T-helper 2 cell treated with Interferon-gamma antibody and Interleukin-4, amounts not matched to agents 5 μg/mL and 100 μg/mL, for 36 hours (primary cell): Measurements from ENCODE around the gene DNASE1.

Experiments used
- DNase-seq: peaks from one replicate; pipeline ENCODE4 v3.0.0; 2021; ENCODE audit warnings: low spot score
- H3K27ac Mint-ChIP-seq: one replicate; pipeline ENCODE4 v1.8.0; 2021; ENCODE audit warnings: mild to moderate bottlenecking, mixed read lengths
- H3K27me3 Mint-ChIP-seq: one replicate; pipeline ENCODE4 v1.8.0; 2021; ENCODE audit warnings: low read depth, mixed read lengths
- H3K36me3 Mint-ChIP-seq: one replicate; pipeline ENCODE4 v1.8.0; 2021; ENCODE audit warnings: low read depth, mixed read lengths
- H3K4me1 Mint-ChIP-seq: one replicate; pipeline ENCODE4 v1.8.0; 2021; ENCODE audit warnings: low read depth, mixed read lengths
- H3K4me3 Mint-ChIP-seq: one replicate; pipeline ENCODE4 v1.8.0; 2022; ENCODE audit warnings: mild to moderate bottlenecking, moderate library complexity, mixed read lengths
- H3K9me3 Mint-ChIP-seq: one replicate; pipeline ENCODE4 v1.8.0; 2021; ENCODE audit warnings: mixed read lengths

The DNASE1 gene

GRCh38 chr16:3689731-3690130 is 35.2 kb downstream of the DNASE1 start:
- Mint-ChIP-seq H3K36me3 (peaks cover 27% of the 10 kb centered on the region), H3K9me3 (no peaks in the 10 kb centered on the region), H3K27ac (no peak overlapping the region), H3K27me3 (no peaks in the 10 kb centered on the region), H3K4me3 (no peak overlapping the region), H3K4me1 (peaks cover 7% of the 10 kb centered on the region)
- no peak for DNase-seq

- Mint-ChIP-seq H3K4me1 (peaks cover 7% of the 10 kb centered on the region), H3K27me3 (no peaks in the 10 kb centered on the region), H3K27ac (no peak overlapping the region), H3K9me3 (no peaks in the 10 kb centered on the region), H3K36me3 (peaks cover 24% of the 10 kb centered on the region), H3K4me3 (peak overlapping the region; percentile 59)
- DNase-seq, result peak; percentile 68
These were observed 36.0 kb downstream of the DNASE1 start for GRCh38 chr16:3690470-3690928.

- peaks cover 23% of the 10 kb centered on the region for H3K36me3 Mint-ChIP-seq
- H3K9me3 Mint-ChIP-seq, result no peaks in the 10 kb centered on the region
- peaks cover 7% of the 10 kb centered on the region for H3K4me1 Mint-ChIP-seq
- H3K4me3 Mint-ChIP-seq, result peak overlapping the region; percentile 59
- no peaks in the 10 kb centered on the region for H3K27me3 Mint-ChIP-seq
- DNase-seq, result no peak
- H3K27ac Mint-ChIP-seq, result no peak overlapping the region
These were observed 36.7 kb downstream of the DNASE1 start for GRCh38 chr16:3690980-3691720.

GRCh38 chr16:3691761-3692160 is 37.3 kb downstream of the DNASE1 start:
- no peak for DNase-seq
- peaks cover 23% of the 10 kb centered on the region for H3K36me3 Mint-ChIP-seq
- no peak overlapping the region for H3K4me3 Mint-ChIP-seq
- no peaks in the 10 kb centered on the region for H3K9me3 Mint-ChIP-seq
- no peaks in the 10 kb centered on the region for H3K27me3 Mint-ChIP-seq
- H3K4me1 Mint-ChIP-seq, result peaks cover 7% of the 10 kb centered on the region
- no peak overlapping the region for H3K27ac Mint-ChIP-seq

- DNase-seq, result no peak
- Mint-ChIP-seq H3K27me3 (no peaks in the 10 kb centered on the region), H3K27ac (no peak overlapping the region), H3K36me3 (peaks cover 10% of the 10 kb centered on the region), H3K4me3 (no peak overlapping the region), H3K4me1 (peaks cover 10% of the 10 kb centered on the region), H3K9me3 (no peaks in the 10 kb centered on the region)
These were observed 39.6 kb downstream of the DNASE1 start for GRCh38 chr16:3694051-3694450.

GRCh38 chr16:3695610-3696369 is 41.3 kb downstream of the DNASE1 start:
- no peaks in the 10 kb centered on the region for H3K27me3 Mint-ChIP-seq
- no peak for DNase-seq
- no peak overlapping the region for H3K27ac Mint-ChIP-seq
- H3K4me1 Mint-ChIP-seq, result peaks cover 8% of the 10 kb centered on the region
- H3K36me3 Mint-ChIP-seq, result peaks cover 3% of the 10 kb centered on the region
- no peak overlapping the region for H3K4me3 Mint-ChIP-seq
- no peaks in the 10 kb centered on the region for H3K9me3 Mint-ChIP-seq

- Mint-ChIP-seq H3K4me3 (no peak overlapping the region), H3K4me1 (peaks cover 7% of the 10 kb centered on the region), H3K27ac (no peak overlapping the region), H3K27me3 (no peaks in the 10 kb centered on the region), H3K9me3 (no peaks in the 10 kb centered on the region), H3K36me3 (peaks cover 3% of the 10 kb centered on the region)
- no peak for DNase-seq
These were observed 42.1 kb downstream of the DNASE1 start for GRCh38 chr16:3696425-3697218.

GRCh38 chr16:3698941-3699340 is 44.5 kb downstream of the DNASE1 start:
- H3K27ac Mint-ChIP-seq, result no peak overlapping the region
- no peak for DNase-seq
- no peaks in the 10 kb centered on the region for H3K9me3 Mint-ChIP-seq
- no peak overlapping the region for H3K4me3 Mint-ChIP-seq
- H3K36me3 Mint-ChIP-seq, result peaks cover 5% of the 10 kb centered on the region
- no peaks in the 10 kb centered on the region for H3K27me3 Mint-ChIP-seq
- H3K4me1 Mint-ChIP-seq, result peaks cover 10% of the 10 kb centered on the region

- DNase-seq, result no peak
- Mint-ChIP-seq H3K4me3 (no peak overlapping the region), H3K4me1 (peaks cover 17% of the 10 kb centered on the region), H3K9me3 (no peaks in the 10 kb centered on the region), H3K27ac (no peak overlapping the region), H3K27me3 (no peaks in the 10 kb centered on the region), H3K36me3 (peaks cover 2% of the 10 kb centered on the region)
These were observed 47.0 kb downstream of the DNASE1 start for GRCh38 chr16:3701531-3701930.

- Mint-ChIP-seq H3K27me3 (no peaks in the 10 kb centered on the region), H3K27ac (no peak overlapping the region), H3K4me3 (no peak overlapping the region), H3K9me3 (no peaks in the 10 kb centered on the region), H3K36me3 (peaks cover 5% of the 10 kb centered on the region), H3K4me1 (peaks cover 15% of the 10 kb centered on the region)
- DNase-seq, result no peak
These were observed 47.6 kb downstream of the DNASE1 start for GRCh38 chr16:3702082-3702481.

- Mint-ChIP-seq H3K9me3 (no peaks in the 10 kb centered on the region), H3K36me3 (peaks cover 5% of the 10 kb centered on the region), H3K27me3 (no peaks in the 10 kb centered on the region), H3K27ac (no peak overlapping the region), H3K4me3 (no peak overlapping the region), H3K4me1 (peaks cover 10% of the 10 kb centered on the region)
- no peak for DNase-seq
These were observed 51.9 kb downstream of the DNASE1 start for GRCh38 chr16:3706253-3707012.
